Measurements from ENCODE around the gene UGT1A3.

UGT1A3 gene

DNA sequence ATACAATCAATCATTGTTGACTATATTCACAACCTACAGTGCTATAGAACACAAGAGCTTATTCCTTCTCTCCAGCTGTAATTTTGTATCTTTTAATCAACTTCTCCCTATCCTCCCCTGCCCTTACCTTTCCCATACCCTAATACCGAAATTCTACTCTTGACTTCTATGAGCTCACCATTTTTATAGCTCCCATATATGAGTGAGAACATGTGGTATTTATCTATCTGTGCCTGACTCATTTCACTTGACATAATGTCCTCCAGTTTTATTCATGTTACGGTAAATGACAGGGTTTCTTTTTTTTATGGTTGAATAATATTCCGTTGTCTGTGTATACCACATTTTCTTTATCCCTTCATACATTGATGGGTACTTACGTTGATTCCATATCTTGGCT, 51.9 kb downstream of the UGT1A3 start:
- TF ChIP-seq, protein P1, sequence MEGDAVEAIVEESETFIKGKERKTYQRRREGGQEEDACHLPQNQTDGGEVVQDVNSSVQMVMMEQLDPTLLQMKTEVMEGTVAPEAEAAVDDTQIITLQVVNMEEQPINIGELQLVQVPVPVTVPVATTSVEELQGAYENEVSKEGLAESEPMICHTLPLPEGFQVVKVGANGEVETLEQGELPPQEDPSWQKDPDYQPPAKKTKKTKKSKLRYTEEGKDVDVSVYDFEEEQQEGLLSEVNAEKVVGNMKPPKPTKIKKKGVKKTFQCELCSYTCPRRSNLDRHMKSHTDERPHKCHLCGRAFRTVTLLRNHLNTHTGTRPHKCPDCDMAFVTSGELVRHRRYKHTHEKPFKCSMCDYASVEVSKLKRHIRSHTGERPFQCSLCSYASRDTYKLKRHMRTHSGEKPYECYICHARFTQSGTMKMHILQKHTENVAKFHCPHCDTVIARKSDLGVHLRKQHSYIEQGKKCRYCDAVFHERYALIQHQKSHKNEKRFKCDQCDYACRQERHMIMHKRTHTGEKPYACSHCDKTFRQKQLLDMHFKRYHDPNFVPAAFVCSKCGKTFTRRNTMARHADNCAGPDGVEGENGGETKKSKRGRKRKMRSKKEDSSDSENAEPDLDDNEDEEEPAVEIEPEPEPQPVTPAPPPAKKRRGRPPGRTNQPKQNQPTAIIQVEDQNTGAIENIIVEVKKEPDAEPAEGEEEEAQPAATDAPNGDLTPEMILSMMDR (IDR thresholded peaks at IDR 0.05; ENCODE audit: low read length, missing control alignments) = no peak
- H3K4me3 ChIP-seq (replicated peaks; ENCODE audit: low read depth, low read length) = no peak overlapping the region
- no peak for DNase-seq (ENCODE audit: low read depth)

GRCh38 chr2:233789554-233789953, 60.7 kb downstream of the UGT1A3 start:
- TF ChIP-seq, protein P1 (IDR thresholded peaks at IDR 0.05; ENCODE audit: low read length, missing control alignments) = no peak
- no peak overlapping the region for H3K4me3 ChIP-seq (replicated peaks; ENCODE audit: low read depth, low read length)
- no peak for DNase-seq (ENCODE audit: low read depth)

- TF ChIP-seq, protein P1 (IDR thresholded peaks at IDR 0.05; ENCODE audit: low read length, missing control alignments) = no peak
- no peak for DNase-seq (ENCODE audit: low read depth)
These were observed 62.5 kb downstream of the UGT1A3 start for GRCh38 chr2:233791151-233791882.

GRCh38 chr2:233791883-233792329, 63.1 kb downstream of the UGT1A3 start:
- no peak for DNase-seq (ENCODE audit: low read depth)
- TF ChIP-seq, protein P1 (IDR thresholded peaks at IDR 0.05; ENCODE audit: low read length, missing control alignments) = no peak
- H3K4me3 ChIP-seq (replicated peaks; ENCODE audit: low read depth, low read length) = no peak overlapping the region

More at GRCh38 chr2:233791151-233791882, 62.5 kb downstream of the UGT1A3 start:
- no peak overlapping the region for H3K4me3 ChIP-seq (replicated peaks; ENCODE audit: low read depth, low read length)

GRCh38 chr2:233792720-233793119, 63.9 kb downstream of the UGT1A3 start:
- DNase-seq (ENCODE audit: low read depth) = no peak
- TF ChIP-seq, protein P1 (IDR thresholded peaks at IDR 0.05; ENCODE audit: low read length, missing control alignments) = no peak
- no peak overlapping the region for H3K4me3 ChIP-seq (replicated peaks; ENCODE audit: low read depth, low read length)

DNA sequence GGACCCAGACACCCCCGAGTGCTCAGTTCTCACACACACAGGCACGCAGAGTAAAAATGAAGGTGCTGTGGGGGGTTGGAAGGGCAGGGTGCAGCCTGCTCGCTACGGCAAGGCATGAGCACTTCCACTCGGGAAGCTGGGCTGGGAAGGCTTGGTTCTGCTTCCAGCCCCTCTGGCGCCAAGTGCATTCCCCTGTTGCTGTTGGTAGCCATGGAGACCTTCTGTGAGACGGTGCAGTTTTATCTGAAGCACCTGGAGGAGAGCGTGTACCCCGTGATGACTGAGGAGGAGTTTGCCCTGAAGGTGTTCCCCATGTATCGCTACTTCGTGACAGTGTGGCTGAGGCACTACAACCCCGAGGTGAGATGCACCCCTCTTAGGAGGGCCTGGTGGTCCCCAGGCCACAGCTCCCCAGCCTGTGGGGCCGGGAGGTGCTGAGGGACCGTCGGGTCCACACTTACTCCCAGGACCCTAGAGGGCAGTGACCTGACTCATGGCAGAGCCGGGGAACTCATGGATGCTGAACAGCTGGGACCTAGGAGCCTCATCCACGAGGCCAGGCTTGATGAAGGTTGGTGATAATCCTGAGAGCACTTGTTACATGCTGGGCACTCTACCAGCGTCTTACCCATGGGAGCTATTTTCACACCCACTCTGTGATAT, 64.8 kb downstream of the UGT1A3 start:
- TF ChIP-seq, protein P1 (IDR thresholded peaks at IDR 0.05; ENCODE audit: low read length, missing control alignments) = no peak
- no peak overlapping the region for H3K4me3 ChIP-seq (replicated peaks; ENCODE audit: low read depth, low read length)
- DNase-seq (ENCODE audit: low read depth) = no peak

Data from fibroblast of pulmonary artery (primary cell).